Activated CD4-positive, alpha-beta memory T cell treated with anti-CD3 and anti-CD28 coated beads for 36 hours (primary cell): ENCODE results near the gene ELL. TPM values are rescaled to one million over a fixed set of nuclear protein-coding genes. Genes with fewer than 3 reads are reported as not detected.
A peak's percentile ranks its signal among the peaks of the same experiment; 100 is the strongest.

Source experiments
- CTCF ChIA-PET: fragments of 350-600 bp; sonication (Branson Sonifier 250); formaldehyde crosslinking; loops from one replicate; lab custom pipeline; 2021; ENCODE audit warnings: antibody characterized with exemption, inconsistent platforms; lab: Charles Lee
- POLR2A ChIA-PET: fragments of 350-600 bp; sonication (Branson Sonifier 250); formaldehyde crosslinking; loops from one replicate; lab custom pipeline; 2021; ENCODE audit warnings: antibody characterized with exemption; lab: Charles Lee
- DNase-seq: peaks from one replicate; pipeline ENCODE4 v3.0.0-alpha.2; 2020
- H3K27ac Mint-ChIP-seq: one replicate; pipeline ENCODE4 v1.8.0; 2021; ENCODE audit warnings: mixed read lengths
- H3K27me3 Mint-ChIP-seq: one replicate; pipeline ENCODE4 v1.8.0; 2021; ENCODE audit warnings: mixed read lengths
- H3K36me3 Mint-ChIP-seq: one replicate; pipeline ENCODE4 v1.8.0; 2021; ENCODE audit warnings: mixed read lengths
- H3K4me1 Mint-ChIP-seq: one replicate; pipeline ENCODE4 v1.8.0; 2021; ENCODE audit warnings: low read depth, mixed read lengths
- H3K4me3 Mint-ChIP-seq: one replicate; pipeline ENCODE4 v1.8.0; 2021; ENCODE audit warnings: mild to moderate bottlenecking, mixed read lengths
- H3K9me3 Mint-ChIP-seq: one replicate; pipeline ENCODE4 v1.8.0; 2021; ENCODE audit warnings: mixed read lengths
- intact Hi-C: fragments of 100-400 bp; cut with micrococcal nuclease; formaldehyde crosslinking; loops from one replicate; pipeline ENCODE4 v1.15.1; 2023
- total RNA-seq, 2 experiments: library from RNA; stranded (reverse); gene quantifications; one replicate each; pipeline ENCODE4 v1.2.3, GENCODE V29; 2021

Gene ELL
- total RNA-seq, 2 experiments from 2014 or later = 24.7 to 29.7 TPM

- DNase-seq = peak; percentile 91
- Mint-ChIP-seq H3K4me1 (no peaks in the 10 kb centered on the region), H3K9me3 (no peaks in the 10 kb centered on the region), H3K27me3 (no peaks in the 10 kb centered on the region), H3K36me3 (peaks cover 15% of the 10 kb centered on the region), H3K4me3 (no peak overlapping the region), H3K27ac (no peak overlapping the region)
- POLR2A ChIA-PET = interaction anchor here (0.6 kb wide), 1 partner anchor 579 kb away, joined by 3 read pairs; no protein-coding TSS in a partner anchor
- intact Hi-C loops = no loop called here
- CTCF ChIA-PET = interaction anchor here (0.7 to 4.2 kb wide), 29 partner anchors 10 to 535 kb away, joined by 3 to 56 read pairs (median 4); partner anchors contain the start of genes ELL, ISYNA1, RAB3A and REX1BD
Observed at GRCh38 chr19:18450931-18451836, 70.7 kb downstream of the ELL start.

- H3K36me3 Mint-ChIP-seq = peaks cover 12% of the 10 kb centered on the region
- H3K4me1 Mint-ChIP-seq = no peaks in the 10 kb centered on the region
- intact Hi-C loops = no loop called here
- ChIA-PET CTCF (interaction anchor here (0.6 to 4.2 kb wide), 28 partner anchors 7 to 536 kb away, joined by 3 to 56 read pairs (median 4); partner anchors contain the start of genes ELL, ISYNA1, RAB3A and REX1BD), POLR2A (no interaction called here)
- no peak for DNase-seq
- H3K9me3 Mint-ChIP-seq = no peaks in the 10 kb centered on the region
- H3K4me3 Mint-ChIP-seq = no peak overlapping the region
- H3K27ac Mint-ChIP-seq = no peak overlapping the region
- no peaks in the 10 kb centered on the region for H3K27me3 Mint-ChIP-seq
Observed at GRCh38 chr19:18450021-18450930, 71.6 kb downstream of the ELL start.

- Mint-ChIP-seq H3K27me3 (no peaks in the 10 kb centered on the region), H3K36me3 (peaks cover 12% of the 10 kb centered on the region), H3K9me3 (no peaks in the 10 kb centered on the region), H3K4me1 (no peaks in the 10 kb centered on the region), H3K4me3 (no peak overlapping the region), H3K27ac (no peak overlapping the region)
- DNase-seq = no peak
- intact Hi-C loops = no loop called here
- ChIA-PET CTCF (interaction anchor here (0.6 to 4.2 kb wide), 4 partner anchors 8 to 223 kb away, joined by 3 to 56 read pairs (median 4); partner anchors contain the start of gene SSBP4), POLR2A (no interaction called here)
Observed at GRCh38 chr19:18449552-18449951, 72.3 kb downstream of the ELL start.

- no peaks in the 10 kb centered on the region for H3K27me3 Mint-ChIP-seq
- no peak overlapping the region for H3K27ac Mint-ChIP-seq
- H3K9me3 Mint-ChIP-seq = peaks cover 3% of the 10 kb centered on the region
- no peak for DNase-seq
- H3K4me3 Mint-ChIP-seq = no peak overlapping the region
- ChIA-PET POLR2A (no interaction called here), CTCF (no interaction called here)
- peaks cover 18% of the 10 kb centered on the region for H3K36me3 Mint-ChIP-seq
- peaks cover 10% of the 10 kb centered on the region for H3K4me1 Mint-ChIP-seq
- intact Hi-C loops = no loop called here
Observed at GRCh38 chr19:18446811-18447359, 75.0 kb downstream of the ELL start.

GRCh38 chr19:18446145-18446810 is 75.6 kb downstream of the ELL start:
- Mint-ChIP-seq H3K36me3 (peaks cover 18% of the 10 kb centered on the region), H3K9me3 (peaks cover 3% of the 10 kb centered on the region), H3K27ac (no peak overlapping the region), H3K4me3 (no peak overlapping the region), H3K4me1 (peaks cover 10% of the 10 kb centered on the region), H3K27me3 (no peaks in the 10 kb centered on the region)
- intact Hi-C loops = no loop called here
- DNase-seq = no peak
- ChIA-PET CTCF (no interaction called here), POLR2A (no interaction called here)

GRCh38 chr19:18445262-18445948 is 76.5 kb downstream of the ELL start:
- POLR2A ChIA-PET = no interaction called here
- Mint-ChIP-seq H3K27me3 (no peaks in the 10 kb centered on the region), H3K27ac (no peak overlapping the region), H3K36me3 (peaks cover 15% of the 10 kb centered on the region), H3K4me3 (no peak overlapping the region), H3K9me3 (peaks cover 3% of the 10 kb centered on the region), H3K4me1 (peaks cover 13% of the 10 kb centered on the region)
- CTCF ChIA-PET = interaction anchor here (1.0 kb wide), 1 partner anchor 17 kb away, joined by 4 read pairs; no protein-coding TSS in a partner anchor
- DNase-seq = no peak
- intact Hi-C loops = no loop called here

- Mint-ChIP-seq H3K4me3 (no peak overlapping the region), H3K4me1 (peaks cover 15% of the 10 kb centered on the region), H3K27ac (no peak overlapping the region), H3K27me3 (no peaks in the 10 kb centered on the region), H3K9me3 (peaks cover 3% of the 10 kb centered on the region), H3K36me3 (peaks cover 15% of the 10 kb centered on the region)
- intact Hi-C loops = loop anchor here (5.0 kb wide), 1 partner anchor 98 kb away; the partner anchor contains the start of gene FKBP8
- CTCF ChIA-PET = interaction anchor here (1.0 kb wide), 1 partner anchor 18 kb away, joined by 4 read pairs; no protein-coding TSS in a partner anchor
- POLR2A ChIA-PET = no interaction called here
- DNase-seq = no peak
Observed at GRCh38 chr19:18444513-18444912, 77.4 kb downstream of the ELL start.

- CTCF ChIA-PET = interaction anchor here (1.7 kb wide), 1 partner anchor 145 kb away, joined by 4 read pairs; the partner anchor contains the start of gene REX1BD
- intact Hi-C loops = loop anchor here (5.0 kb wide), 1 partner anchor 98 kb away; the partner anchor contains the start of gene FKBP8
- peaks cover 3% of the 10 kb centered on the region for H3K9me3 Mint-ChIP-seq
- no peak overlapping the region for H3K4me3 Mint-ChIP-seq
- no peak overlapping the region for H3K27ac Mint-ChIP-seq
- H3K4me1 Mint-ChIP-seq = peaks cover 15% of the 10 kb centered on the region
- peaks cover 12% of the 10 kb centered on the region for H3K36me3 Mint-ChIP-seq
- DNase-seq = no peak
- POLR2A ChIA-PET = no interaction called here
- no peaks in the 10 kb centered on the region for H3K27me3 Mint-ChIP-seq
Observed at GRCh38 chr19:18443831-18444230, 78.0 kb downstream of the ELL start.

GRCh38 chr19:18443406-18443805 is 78.5 kb downstream of the ELL start:
- H3K4me1 Mint-ChIP-seq = peaks cover 15% of the 10 kb centered on the region
- ChIA-PET POLR2A (no interaction called here), CTCF (interaction anchor here (1.7 kb wide), 1 partner anchor 146 kb away, joined by 4 read pairs; the partner anchor contains the start of gene REX1BD)
- no peaks in the 10 kb centered on the region for H3K27me3 Mint-ChIP-seq
- H3K9me3 Mint-ChIP-seq = peaks cover 3% of the 10 kb centered on the region
- intact Hi-C loops = loop anchor here (5.0 kb wide), 1 partner anchor 99 kb away; the partner anchor contains the start of gene FKBP8
- H3K27ac Mint-ChIP-seq = no peak overlapping the region
- H3K36me3 Mint-ChIP-seq = peaks cover 10% of the 10 kb centered on the region
- no peak overlapping the region for H3K4me3 Mint-ChIP-seq
- DNase-seq = no peak

- ChIA-PET POLR2A (no interaction called here), CTCF (interaction anchor here (1.7 kb wide), 1 partner anchor 146 kb away, joined by 4 read pairs; the partner anchor contains the start of gene REX1BD)
- H3K27me3 Mint-ChIP-seq = no peaks in the 10 kb centered on the region
- H3K27ac Mint-ChIP-seq = no peak overlapping the region
- intact Hi-C loops = loop anchor here (5.0 kb wide), 1 partner anchor 99 kb away; the partner anchor contains the start of gene FKBP8
- peaks cover 15% of the 10 kb centered on the region for H3K4me1 Mint-ChIP-seq
- peaks cover 7% of the 10 kb centered on the region for H3K36me3 Mint-ChIP-seq
- H3K9me3 Mint-ChIP-seq = peaks cover 3% of the 10 kb centered on the region
- H3K4me3 Mint-ChIP-seq = no peak overlapping the region
- no peak for DNase-seq
Observed at GRCh38 chr19:18442941-18443340, 78.9 kb downstream of the ELL start.
